Activated naive CD4-positive, alpha-beta T cell treated with Interleukin-2 at 50 U/mL for 16 hours (primary cell): Measurements from ENCODE around the gene SCAPER.

ENCODE experiments used
- DNase-seq: peaks from one replicate; pipeline ENCODE4 v3.0.0-alpha.2; 2020

SCAPER gene

GRCh38 chr15:76664411-76664810 is 240.7 kb downstream of the SCAPER start:
- DNase-seq = no peak

GRCh38 chr15:76663529-76663928 is 241.6 kb downstream of the SCAPER start:
- no peak for DNase-seq

- DNase-seq = no peak
These were observed 256.3 kb downstream of the SCAPER start for GRCh38 chr15:76648732-76649444.

GRCh38 chr15:76647612-76648011 is 257.5 kb downstream of the SCAPER start:
- no peak for DNase-seq

DNA sequence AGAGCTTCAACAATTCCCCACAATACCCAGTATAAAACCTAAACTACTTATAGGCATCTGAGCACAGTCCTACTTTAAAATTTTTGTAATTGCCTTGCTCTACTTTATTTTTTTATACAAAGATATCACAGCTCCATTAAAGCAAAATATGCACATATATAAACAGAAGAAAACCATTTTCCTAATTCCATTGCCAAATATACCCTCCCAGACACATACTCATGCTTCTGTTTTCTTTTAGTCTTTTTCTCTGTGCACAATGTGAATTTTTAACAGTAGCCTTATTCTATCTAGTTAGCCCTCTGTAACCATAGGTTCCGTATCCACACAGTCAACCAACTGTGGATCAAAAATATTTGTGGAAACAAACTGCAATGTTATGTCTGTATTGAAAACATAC is 260.5 kb downstream of the SCAPER start:
- DNase-seq = no peak

DNA sequence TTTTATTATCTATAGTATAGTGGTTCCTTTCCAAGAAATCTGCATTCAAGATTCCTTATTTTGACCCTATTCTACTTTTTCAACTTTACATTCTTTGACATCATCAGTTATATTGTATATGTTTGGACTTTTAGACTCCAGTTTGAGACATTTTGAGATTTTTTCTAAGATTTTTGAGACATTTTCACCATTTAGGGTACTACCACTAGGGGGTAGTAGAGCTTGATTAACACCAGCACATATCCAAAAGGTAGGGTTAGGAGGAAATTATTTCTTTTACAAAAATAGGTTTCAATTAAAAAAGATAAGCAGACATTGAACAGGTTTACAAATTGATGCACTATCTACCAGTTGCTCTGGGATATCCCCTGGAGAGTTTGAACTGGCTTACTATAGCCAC is 262.5 kb downstream of the SCAPER start:
- no peak for DNase-seq

- DNase-seq = no peak
These were observed 268.0 kb downstream of the SCAPER start for GRCh38 chr15:76637166-76637565.

GRCh38 chr15:76636059-76636458 is 269.1 kb downstream of the SCAPER start:
- DNase-seq = no peak

DNA sequence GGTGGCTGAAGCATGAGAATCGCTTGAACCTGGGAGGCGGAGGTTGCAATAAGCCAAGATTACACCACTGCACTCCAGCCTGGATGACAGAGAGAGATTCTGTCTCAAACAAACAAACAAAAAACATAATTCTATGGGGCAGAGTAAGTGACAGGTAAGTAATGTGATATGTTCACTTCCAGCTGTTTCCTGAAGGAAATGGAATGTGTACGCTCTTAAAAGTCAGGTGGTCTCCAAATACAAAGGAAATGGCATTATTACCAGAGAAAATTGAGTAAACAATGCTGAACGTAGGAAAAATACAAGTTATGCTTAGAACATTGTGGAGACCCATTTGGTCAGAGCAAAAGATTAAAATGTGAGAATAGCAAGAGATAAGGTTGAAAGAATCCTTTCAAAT is 278.5 kb downstream of the SCAPER start:
- no peak for DNase-seq

DNA sequence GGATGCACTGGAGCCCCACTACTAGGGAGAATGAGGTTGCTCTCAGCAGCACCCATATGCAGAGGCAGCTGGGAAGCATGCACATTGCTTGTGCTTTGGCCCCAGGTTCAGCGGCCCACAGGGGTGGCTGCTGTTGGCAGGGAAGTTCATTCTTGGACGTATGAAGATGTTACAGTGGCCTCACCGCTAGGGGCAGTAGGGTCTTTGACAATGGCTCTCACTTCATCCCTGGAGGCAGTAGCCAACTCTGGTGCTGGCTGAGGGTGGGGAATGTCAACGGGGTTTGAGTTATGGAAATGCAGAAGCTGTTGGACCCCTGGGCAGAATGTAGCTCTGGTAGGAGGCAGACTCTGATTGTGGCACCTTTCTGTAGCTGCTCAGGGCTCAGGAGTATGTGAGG is 279.9 kb downstream of the SCAPER start:
- DNase-seq = no peak

DNA sequence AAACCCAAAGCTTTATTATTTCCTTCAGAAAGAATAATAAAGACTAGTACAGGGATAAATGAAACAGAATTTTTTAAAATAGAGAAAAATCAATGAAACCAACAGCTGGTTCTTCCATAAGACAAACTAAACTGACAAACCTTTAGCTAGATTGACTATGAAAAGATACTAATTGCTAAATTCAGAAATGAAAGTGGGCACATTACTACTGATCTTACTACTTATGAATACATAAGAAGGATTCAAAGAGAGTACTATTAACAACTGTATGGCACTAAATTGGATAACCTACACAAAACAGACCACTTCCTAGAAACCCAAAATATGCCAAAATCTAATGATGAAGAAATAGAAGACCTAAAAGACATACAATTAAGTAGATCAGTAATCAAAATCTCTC is 290.4 kb downstream of the SCAPER start:
- no peak for DNase-seq

GRCh38 chr15:76588811-76589747 is 316.1 kb downstream of the SCAPER start:
- DNase-seq = no peak

- no peak for DNase-seq
These were observed 319.6 kb downstream of the SCAPER start for GRCh38 chr15:76585576-76585897.

DNA sequence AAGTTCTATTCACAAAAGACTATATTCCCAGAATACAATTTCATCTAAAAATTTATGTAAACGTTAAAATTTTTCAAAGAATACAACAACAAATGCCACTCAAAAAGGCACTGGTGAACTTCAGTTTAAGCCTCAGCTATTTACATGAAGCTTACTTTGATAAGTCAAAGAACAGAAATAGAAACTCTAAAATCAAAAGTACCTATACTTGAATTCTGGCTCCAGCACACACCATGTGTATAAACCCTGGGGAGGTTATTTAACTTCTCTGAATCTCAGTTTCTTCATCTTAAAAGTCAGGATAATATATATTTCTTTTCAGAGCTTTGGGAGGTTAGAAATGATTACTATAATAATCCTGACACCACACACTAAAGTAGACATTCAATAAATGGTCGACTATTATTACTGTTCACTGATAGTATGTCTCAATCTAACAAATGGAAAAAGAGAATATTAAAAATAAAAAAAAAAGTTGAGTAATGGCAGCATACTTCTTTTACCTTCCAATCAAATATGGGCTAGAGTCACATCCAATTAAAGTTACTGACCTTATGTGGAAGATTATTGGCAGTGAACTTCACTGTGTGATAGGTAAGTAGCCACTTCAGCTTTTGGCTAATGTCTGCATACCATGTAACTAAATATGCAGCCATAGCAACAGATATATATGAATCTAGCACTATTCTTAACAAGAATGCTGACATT is 320.1 kb downstream of the SCAPER start:
- no peak for DNase-seq

DNA sequence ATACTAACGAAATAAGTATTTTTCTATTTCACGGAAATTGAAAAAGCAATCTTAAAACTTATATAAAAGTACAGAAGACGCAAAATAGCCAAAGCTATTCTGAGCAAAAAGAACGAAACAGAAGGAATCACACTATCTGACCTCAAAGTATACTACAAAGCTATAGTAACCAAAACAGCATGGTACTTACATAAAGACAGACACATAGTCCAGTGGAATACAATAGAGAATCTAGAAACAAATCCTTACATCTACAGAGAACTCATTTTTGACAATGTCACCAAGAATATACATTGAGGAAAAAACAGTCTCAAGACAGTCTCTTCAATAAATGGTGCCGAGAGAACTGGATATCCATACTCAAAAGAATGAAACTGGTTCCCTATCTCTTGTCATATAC is 322.6 kb downstream of the SCAPER start:
- DNase-seq = no peak

DNA sequence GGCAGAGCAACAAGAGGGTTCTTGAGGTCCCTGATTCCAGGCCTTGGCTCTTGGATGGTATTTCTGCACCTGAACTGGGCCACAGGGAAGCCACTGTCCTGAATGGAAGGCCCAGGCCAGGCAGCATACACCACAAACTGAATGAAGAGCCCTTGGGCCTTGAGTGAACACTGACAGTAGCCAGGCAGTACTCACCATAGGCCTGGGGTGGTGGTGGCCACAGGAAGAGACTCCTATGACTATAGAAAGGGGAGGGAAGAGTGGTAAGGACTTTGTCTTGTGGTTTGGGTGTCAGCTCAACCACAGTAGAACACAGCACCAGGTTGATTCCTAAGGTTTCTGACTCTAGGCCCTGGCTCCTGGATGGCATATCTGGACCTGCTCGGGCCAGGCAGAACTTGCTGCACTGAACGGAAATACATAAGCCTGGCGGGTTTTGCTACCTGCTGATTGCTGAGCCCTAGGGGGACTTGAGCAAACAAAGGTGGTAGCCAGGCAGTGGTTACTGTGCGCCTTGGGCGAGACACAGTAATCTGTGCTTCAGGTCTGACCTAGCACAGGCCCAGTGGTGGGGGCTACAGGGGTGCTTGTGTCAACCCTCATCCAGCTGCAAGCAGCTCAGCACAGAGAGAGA is 327.1 kb downstream of the SCAPER start:
- no peak for DNase-seq

DNA sequence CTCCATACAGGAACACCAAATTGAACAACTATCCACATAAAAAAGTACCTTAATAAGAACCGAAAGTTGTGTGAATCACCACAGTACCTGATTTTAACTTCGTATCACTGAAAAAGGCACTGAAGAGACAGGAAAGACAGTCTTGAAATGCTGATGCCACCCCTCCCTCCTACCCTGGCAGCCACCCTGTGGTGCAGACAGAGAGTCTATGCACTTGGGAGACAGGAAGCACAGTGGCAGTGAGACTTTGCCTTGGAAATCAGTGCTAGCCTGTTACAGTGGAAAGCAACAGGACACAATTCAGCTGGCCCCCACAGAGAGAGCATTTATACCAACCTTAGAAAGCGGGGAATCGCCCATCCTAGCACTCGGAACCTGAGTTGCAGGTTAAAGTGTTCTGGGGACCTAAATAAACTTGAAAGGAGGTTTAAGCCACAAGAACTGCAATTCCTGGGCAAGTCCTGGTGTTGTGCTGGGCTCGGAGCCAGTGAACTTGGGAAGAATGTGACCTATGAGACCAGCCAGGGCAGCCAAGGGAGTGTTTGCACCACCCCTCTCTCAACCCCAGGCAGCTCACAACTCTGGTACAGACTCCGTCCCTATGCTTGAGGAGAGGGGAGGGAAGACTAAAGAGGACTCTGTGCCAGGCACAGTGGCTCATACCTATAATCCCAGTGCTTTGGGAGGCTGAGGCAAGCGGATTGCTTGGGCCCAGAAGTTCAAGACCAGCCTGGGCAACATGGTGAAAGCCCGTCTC is 328.4 kb downstream of the SCAPER start:
- DNase-seq = no peak

GRCh38 chr15:76575679-76576078 is 329.5 kb downstream of the SCAPER start:
- no peak for DNase-seq

DNA sequence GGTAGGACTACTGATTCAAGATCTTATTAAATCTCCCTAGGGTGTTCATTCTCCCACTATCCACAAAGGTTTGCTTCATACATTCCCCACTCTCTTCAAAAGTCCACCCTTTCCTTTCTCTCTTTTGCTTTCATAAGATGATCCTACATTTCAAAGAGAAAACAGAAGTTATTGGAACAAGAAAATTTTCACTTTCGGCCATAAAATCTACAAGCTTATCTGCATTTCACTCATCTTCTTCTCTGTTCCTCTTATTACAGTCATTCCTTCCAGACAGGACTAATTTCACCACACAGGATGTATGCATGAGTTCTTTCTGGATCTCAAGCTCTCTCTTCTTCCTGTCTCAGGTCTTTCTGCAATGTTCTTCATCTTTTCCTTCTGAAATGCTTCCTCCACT is 329.9 kb downstream of the SCAPER start:
- no peak for DNase-seq

DNA sequence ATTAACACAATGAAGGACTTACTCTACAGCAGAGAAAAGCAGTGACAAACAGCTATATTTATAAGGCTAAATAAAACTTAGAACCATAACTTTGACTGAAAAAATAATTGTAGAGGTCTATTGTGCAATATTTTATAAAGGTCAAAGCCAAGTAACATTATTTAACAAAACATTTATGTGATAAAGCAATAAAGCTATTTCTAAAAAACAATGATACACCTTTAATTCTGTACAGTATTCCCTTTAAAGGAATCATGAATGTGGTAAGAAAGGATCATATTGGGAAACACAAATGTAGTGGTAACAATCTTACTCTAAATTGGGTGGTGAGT is 332.2 kb downstream of the SCAPER start:
- DNase-seq = no peak

GRCh38 chr15:76566276-76566675 is 338.9 kb downstream of the SCAPER start:
- DNase-seq = no peak

GRCh38 chr15:76565366-76565765 is 339.8 kb downstream of the SCAPER start:
- DNase-seq = no peak

- no peak for DNase-seq
These were observed 349.9 kb downstream of the SCAPER start for GRCh38 chr15:76555247-76555646.
